Measurements from ENCODE around the gene ZFP36L1.

The ZFP36L1 gene

DNA sequence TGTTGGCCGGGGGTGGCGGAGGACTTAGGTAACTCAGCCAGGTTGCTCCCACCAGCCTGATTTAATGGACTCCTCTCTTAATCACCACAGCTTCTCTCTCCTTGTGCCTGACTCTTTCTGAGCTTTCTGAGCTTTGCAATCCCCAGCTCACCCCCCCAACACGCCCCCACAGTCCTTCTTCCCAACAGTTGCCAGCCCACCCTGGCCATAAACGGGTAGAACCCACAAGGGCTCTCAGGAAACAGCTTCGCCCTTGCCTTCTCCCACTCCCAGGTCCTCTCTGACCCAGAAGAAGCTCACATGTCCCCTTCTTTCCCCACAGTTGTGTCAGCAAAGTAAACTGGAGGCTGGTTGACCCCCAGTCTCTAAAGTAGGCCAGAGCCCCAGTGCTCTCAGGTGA lies 32.9 kb downstream of the ZFP36L1 start:
- no peak for DNase-seq

DNA sequence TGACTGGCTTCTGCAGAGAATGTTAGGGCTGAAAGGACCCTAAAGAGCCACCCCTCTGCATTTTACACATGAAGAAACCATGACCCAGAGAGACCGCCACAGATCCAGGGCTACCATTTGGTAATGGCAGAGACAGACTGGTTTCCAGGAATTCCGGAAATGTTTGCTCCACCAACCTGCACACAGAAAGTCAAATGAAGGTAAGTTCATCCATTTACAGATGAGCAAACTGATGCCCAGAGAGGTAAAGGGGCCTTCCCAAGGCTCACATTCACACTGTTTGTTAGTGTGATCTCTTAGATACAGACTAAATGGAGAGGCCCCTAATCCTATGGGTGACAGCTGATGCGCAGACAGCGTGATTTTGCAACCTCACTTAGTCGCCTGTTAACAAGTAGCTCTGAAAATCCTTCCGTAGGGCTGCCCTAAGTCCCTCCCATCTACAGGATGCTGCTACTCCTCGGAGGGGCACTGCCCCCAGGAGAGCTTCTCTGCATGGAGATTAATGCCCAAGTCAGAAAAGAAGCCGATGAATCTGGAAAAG lies 33.8 kb downstream of the ZFP36L1 start:
- DNase-seq = no peak

DNA sequence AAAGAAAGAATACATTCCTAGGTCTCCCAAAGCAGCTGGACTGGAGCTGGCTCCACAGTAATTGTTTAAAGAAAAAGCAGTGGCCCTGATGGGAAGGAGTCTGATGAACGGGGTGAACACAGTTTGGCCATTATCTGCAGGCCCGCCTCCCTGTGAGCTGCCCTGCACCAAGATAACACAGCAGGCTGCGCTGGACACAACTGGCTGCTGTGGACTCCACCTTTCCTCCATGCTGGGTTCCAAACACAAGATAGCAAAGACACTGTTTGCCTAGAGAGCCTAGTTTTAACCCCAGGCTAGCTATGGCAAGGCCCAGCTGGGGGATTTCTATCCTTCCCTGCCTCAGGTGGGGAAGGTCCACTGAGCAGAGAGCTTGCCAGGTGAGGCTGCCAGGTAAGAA lies 34.6 kb downstream of the ZFP36L1 start:
- no peak for DNase-seq

DNA sequence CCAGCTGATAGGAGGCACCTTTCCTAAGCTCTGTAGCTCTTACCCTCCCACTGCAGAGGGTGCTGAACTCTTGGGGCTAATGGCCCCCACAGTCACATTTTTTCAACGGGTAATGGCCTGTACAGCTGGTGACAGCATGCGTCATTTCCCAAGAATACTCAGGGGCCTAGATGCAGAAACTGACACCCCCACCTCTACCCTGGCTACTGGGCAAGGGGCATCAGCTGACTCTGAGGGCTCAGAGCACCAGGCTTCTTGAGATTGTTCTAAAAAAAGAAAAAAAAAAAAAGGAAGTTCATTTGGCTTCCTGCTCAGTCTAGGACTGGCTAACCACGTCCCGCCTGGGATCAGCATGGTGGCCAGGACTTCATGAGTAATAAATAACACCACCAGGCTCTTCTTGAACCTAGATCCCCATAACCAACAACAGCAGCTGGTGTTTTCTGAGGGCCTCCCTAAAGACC lies 35.2 kb downstream of the ZFP36L1 start:
- DNase-seq = peak; percentile 24 to 83

GRCh38 chr14:68756734-68757133 lies 36.1 kb downstream of the ZFP36L1 start:
- DNase-seq = no peak

DNA sequence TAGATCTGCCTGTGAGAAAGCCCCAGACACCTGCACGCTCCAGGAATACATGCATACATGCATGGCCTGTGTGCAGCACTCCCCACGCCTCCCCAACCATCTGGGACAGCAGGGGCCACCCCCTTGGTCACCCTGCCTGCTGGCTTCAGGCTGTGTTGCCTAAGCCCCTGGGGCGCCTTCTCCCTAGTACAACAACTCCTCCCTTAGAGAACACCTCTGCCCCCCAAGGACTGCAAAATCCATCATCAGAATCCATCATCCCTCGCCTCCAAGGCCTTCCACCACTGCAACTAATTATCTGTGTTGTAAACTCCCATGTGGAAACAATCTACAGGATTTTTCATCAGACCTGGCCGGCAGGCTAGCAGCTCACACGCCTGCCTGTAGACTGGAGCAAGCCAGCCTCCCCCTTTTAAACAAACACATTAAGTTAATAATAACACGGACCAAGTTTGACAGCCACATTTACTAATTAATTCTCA lies 36.8 kb downstream of the ZFP36L1 start:
- no peak for DNase-seq

GRCh38 chr14:68755016-68755353 lies 37.9 kb downstream of the ZFP36L1 start:
- DNase-seq = no peak

GRCh38 chr14:68753690-68754089 lies 39.2 kb downstream of the ZFP36L1 start:
- DNase-seq = no peak

DNA sequence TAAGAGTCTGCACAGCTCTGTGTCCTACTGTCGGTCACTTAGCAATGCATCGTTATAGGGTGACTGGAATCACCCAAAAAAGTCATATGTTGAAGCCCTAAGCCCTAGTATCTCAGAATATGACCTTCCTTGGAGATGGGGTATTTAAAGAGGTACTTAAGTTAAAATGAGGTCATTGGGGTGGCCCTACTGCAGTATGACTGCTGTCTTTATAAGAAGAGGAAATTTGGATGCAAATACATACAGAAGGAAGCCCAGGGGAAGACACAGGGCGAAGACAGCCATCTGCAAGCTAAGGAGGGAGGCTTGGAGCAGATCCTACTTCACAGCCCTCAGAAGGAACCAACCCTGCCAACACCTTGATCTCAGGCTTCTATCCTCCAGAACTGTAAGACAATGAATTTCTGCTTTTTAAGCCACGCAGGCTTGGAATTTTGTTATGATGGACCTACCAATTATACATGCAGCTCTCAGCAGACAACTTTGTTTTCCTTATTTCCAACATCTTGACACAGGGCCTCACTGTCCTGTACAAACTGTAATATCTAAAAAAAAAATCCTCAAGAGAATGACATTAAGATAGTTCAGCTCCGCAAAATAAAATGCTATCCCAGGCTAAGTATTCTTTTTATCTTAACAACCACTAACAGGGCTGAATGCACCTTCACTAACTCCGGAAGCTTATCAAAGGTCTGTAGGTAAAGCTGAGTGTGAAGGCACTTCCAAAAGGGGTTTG lies 40.4 kb downstream of the ZFP36L1 start:
- DNase-seq = no peak

DNA sequence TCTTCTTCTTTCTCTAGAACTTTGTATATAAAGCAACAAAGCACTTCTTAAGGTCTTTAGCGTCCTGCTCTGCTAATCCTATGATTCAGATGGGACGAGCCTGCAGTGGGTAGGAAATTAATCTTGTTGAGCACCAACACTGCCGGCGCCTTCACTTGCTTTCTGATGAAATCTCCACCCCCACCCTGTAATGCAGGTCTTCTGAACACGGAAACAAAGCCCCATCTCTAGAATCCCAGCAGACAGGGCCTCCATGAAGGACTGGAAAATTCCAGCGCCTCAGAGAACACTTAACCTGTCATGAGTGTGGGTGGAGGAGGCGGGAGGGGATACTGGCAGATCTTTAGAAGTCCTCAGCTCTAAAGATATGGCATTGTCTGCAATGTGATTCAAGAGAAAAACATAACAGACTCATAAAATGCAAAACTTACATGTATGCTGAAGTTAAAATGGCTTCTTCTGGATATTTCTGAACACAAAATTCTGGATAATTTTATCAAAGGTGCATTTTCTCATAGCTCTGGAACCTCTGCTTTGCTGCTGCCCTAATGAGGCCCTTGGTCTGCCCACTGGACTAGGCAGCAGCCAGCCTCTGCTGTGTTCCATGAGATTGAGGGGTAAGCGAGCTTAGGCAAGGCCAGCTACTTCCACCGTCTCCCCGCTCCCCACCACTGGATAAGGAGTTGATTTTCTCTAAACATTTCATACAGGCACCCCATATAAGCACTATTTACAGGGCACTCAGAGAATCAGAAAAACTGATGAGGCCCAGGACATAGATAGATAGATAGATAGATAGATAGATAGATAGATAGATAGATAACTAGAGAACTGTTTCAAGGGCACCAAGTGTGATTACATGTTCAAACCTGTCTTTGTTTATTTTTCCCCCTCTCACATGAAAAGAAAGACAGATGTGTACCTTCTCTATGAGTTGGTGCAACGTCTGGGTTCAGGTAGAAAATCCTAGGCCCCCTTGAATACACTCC lies 43.1 kb downstream of the ZFP36L1 start:
- no peak for DNase-seq

DNA sequence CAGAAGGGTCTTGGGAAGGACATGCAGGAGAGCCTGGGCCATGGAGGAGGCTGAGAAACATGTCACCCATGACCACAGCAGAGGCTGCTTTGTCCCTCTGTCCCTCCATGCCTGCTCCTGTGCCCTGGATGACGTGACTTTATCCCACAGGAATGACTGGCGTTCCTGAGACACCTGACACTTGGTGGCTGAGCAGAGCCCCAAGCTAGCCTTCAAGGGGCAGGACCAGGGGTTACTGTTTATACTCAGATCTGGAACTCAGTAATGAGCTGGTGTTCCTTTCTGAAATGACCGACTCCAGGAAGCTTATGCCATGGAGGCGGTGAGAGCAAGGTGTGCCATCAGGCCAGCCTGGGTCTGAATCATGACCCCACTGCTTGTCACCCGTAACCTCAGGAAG lies 44.2 kb downstream of the ZFP36L1 start:
- DNase-seq = no peak

- DNase-seq = no peak
Measured at GRCh38 chr14:68748260-68748659, 44.6 kb downstream of the ZFP36L1 start.

GRCh38 chr14:68747393-68747792 lies 45.5 kb downstream of the ZFP36L1 start:
- DNase-seq = no peak

GRCh38 chr14:68744613-68745012 lies 48.3 kb downstream of the ZFP36L1 start:
- no peak for DNase-seq

- DNase-seq = peak; percentile 41 to 77
Measured at GRCh38 chr14:68741839-68742470, 50.9 kb downstream of the ZFP36L1 start.

DNA sequence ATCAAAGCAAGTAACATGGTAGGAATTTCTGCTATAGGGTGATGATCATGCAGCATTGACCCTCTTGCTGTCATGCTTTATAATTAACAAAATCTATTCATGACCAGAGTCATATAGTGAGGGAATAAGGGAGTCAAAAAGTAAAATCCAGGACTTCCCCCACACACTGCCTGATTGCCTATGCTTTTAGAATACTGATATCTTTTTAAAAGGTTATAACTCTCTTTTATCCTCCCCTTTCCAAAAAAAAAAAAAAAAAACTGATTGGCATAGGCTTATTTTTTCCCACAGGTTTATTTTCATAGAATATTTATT lies 51.4 kb downstream of the ZFP36L1 start:
- no peak for DNase-seq

DNA sequence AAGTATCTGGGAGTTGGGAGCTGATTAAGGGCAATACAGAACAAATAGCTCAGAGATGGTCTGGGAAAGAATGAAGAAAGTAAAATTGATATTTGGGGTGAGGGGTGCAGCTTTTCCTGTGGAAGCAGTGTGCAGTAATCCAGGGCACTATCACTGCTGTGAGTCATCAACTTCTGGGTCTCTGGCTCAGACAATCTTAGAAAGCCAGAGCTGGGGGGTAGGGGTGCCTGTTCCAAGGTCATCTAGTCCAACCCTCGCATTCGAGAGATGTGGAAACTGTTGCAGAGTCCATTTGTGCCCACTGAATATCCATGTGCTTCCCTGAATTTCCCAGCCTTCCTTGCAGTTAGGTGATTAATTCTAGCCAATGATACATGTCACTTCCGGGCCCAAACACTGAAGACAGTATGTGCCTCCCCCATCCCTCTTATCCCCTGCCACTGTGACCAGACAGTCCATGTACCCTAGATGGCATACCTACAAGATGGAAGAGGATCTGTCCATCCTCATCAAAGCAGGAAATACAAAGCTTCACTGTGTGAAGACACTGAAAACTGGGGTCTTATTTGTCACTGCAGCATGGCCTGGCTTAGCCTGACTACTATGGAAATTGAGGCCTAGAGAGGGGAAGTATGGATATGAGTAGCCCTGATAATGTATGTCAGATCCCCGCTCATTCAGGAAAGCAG lies 51.9 kb downstream of the ZFP36L1 start:
- no peak for DNase-seq

DNA sequence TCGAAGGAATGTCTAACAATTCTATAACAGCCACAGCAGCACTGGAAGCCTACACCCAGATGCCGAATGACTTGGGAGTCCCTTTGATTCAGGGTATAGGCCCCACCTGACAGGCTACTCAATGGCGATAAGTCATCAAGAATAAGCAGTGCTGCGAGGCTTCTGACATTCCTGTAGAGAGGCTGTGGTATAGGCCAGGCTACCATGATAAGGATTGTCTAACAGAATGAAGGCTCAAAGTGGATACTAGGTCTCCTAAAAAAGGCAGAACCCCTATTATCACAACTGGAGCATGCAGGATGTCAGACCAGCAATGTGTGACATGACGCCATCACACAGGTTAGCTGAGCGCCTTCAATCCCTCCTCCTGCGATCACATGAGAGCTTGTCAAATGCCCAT lies 53.2 kb downstream of the ZFP36L1 start:
- no peak for DNase-seq

- DNase-seq = no peak
Measured at GRCh38 chr14:68738559-68738958, 54.3 kb downstream of the ZFP36L1 start.
